ENCODE data around the gene PTRHD1.

GRCh38 chr2:24832931-24833701 is 39.9 kb upstream of the PTRHD1 start:
- TF ChIP-seq CTCF (IDR thresholded peaks at IDR 0.05), result no peak
- TF ChIP-seq POLR2A (IDR thresholded peaks at IDR 0.05), result no peak

All from stomach (tissue), 4 donors.